ENCODE measurements around the gene CRAMP1.

CRAMP1 gene

DNA sequence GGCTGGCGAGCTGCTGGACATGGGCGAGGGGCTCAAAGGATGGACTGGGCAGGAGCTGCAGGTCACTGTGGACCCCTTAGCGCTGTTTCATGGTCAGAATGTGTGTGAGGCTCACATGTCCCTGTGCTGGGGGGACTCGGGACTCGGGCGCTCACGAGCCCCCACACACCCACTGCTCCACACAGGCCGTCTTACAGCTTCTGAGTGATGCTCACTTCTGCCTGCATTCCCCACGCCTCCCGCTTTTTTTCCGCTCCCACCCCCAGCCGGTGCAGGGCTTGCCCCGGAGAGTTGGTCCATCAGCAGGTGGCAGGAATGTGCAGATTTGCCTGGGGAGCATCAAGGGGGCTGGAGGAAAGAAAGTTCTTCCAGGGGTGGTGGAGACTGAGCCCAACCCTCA is 45.7 kb downstream of the CRAMP1 start:
- DNase-seq (ENCODE audit: low read depth), result no peak

DNA sequence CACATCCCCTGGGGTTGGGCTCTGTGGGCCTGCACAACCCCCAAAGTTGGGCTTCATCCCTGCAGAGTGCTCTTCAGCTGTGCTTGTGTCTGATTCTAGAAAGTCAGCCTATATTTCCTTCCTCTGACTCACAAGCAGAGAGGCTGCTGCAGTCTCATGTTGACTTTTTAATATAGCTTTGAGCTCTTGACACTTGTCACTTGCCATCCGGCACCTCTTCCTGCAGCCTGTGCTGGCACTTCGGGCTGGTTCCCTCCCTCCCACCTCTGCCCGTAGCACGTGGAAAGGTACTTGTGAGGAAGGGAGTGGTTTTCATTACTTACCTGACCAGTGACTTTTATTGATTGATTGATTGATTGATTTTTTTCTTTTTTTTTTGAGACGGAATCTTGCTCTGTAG is 46.9 kb downstream of the CRAMP1 start:
- DNase-seq (ENCODE audit: low read depth), result no peak

GRCh38 chr16:1661826-1662225 is 49.7 kb downstream of the CRAMP1 start:
- DNase-seq (ENCODE audit: low read depth), result no peak

DNA sequence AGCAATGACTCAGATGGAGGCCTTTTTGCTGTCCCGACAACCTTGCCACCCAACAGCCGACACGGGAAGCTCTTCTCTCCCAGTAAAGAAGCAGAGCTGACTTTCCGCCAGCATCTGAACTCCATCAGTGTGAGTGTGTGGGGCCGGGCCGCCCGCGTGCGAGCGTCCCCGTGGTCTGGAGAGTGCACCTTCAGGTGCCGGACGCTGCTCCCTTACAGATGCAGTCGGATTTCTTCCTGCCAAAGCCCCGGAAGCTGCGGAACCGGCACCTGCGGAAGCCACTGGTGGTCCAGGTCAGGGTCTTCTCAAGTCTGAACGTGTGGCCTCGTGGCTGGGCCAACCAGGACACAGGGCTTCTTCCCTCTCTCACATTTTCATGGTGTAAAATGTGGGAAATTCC is 50.4 kb downstream of the CRAMP1 start:
- no peak for DNase-seq (ENCODE audit: low read depth)

DNA sequence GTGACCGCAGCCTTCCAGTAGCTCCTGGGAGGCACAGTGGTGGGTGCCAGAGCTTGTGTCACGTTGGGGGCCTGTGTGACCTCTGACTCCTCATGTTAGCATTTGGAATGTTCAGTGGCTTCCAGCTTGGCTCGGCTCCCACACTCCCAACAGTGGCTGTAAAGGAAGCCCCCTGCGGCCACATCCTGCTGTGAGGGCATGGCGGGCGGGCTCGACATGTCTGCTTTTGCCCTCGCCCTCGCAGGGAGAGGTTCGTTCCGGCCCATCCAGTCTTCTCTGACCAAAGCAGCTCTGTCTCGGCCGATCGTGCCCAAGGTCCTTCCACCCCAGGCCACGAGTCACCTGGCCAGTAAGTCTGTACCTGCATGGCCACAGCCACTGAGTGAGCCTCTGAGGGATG is 53.7 kb downstream of the CRAMP1 start:
- DNase-seq (ENCODE audit: low read depth), result no peak

- no peak for DNase-seq (ENCODE audit: low read depth)
Observed at GRCh38 chr16:1666316-1666715, 54.2 kb downstream of the CRAMP1 start.

DNA sequence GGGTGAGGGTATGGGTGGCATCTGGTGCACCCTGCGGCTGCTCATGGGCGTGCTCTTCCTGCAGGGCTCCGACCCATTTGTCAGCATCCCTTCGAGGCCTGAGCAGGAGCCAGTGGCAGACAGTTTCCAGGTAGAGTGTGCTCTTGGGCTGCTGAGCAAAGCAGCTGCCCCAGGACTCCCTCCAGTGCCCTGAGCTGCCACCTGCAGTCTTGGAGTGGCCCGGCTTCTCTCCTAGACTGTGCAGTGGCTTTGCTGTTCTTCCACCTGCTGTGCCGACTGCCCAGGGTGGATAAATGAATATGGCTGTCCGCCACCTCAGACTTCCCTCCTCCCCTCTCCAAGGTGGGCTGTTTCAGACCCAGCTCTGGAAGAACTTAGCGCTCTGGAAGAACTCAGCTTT is 55.1 kb downstream of the CRAMP1 start:
- no peak for DNase-seq (ENCODE audit: low read depth)

DNA sequence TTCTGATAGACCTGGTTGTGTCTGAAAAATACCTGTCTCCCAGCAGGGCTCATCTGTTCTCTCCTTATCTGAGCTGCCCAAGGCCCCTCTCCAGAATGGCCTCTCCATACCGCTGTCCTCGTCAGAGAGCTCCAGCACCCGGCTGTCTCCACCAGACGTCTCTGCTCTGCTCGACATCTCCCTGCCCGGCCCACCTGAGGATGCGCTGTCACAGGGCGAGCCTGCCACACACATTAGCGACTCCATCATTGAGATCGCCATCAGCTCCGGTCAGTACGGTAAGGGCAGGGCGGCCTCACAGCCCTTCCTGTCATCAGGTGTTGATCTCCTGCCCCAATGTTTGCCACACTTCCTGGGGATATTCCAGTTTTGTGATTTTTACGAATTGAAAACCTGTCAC is 55.8 kb downstream of the CRAMP1 start:
- DNase-seq (ENCODE audit: low read depth), result no peak

DNA sequence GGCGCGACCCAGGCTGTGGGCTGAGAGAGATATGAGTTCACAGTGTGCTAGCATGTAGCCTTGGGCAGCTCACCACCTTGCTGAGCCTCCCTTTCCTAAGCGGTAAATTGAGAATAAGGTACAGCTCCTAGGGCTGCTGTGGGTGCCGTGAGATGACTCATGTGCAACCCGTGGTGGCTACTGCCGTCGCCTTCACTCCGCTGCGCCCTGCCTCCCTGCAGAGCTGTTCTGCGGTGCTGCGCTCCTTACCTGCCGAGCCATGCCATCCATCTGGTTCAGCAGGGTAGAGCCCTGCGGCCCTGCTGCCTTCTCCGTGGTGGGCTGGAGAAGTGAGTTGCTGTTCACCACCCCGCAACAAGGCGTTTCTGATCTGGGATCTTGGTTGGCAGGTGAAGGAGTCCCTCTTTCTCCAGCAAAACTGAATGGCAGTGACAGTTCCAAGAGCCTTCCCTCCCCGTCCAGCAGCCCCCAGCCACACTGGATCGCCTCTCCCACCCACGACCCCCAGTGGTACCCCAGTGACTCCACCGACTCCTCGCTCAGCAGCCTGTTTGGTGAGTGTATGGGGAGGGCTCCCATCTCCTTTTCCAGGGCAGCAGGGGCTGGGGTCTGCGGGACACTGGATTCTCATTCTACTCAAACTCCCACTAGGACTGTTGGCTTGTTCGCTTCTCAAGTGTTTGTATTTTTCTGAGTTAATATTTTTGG is 56.6 kb downstream of the CRAMP1 start:
- no peak for DNase-seq (ENCODE audit: low read depth)

- DNase-seq (ENCODE audit: low read depth), result no peak
Observed at GRCh38 chr16:1669698-1670097, 57.5 kb downstream of the CRAMP1 start.

DNA sequence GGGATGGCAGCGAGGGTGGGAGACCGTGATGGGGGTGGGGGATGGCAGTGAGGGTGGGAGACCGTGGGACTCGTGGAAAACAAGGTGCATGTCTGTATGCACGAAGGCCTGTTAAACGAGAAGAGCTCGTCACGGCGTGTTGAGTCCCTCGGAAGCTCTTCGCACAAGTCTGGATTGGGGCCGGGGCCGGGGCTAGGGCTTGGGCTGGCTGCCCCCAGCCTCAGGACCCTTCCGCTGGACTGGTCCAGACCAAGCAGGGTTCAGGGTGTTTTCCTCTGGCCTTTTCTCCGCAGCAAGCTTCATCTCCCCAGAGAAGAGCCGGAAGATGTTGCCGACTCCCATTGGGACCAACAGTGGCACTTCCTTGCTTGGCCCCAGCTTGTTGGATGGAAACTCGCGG is 58.2 kb downstream of the CRAMP1 start:
- DNase-seq (ENCODE audit: low read depth), result no peak

GRCh38 chr16:1670866-1671265 is 58.7 kb downstream of the CRAMP1 start:
- DNase-seq (ENCODE audit: low read depth), result no peak

- DNase-seq (ENCODE audit: low read depth), result no peak
Observed at GRCh38 chr16:1673424-1674151, 61.4 kb downstream of the CRAMP1 start.

GRCh38 chr16:1674306-1674705 is 62.1 kb downstream of the CRAMP1 start:
- DNase-seq (ENCODE audit: low read depth), result no peak

DNA sequence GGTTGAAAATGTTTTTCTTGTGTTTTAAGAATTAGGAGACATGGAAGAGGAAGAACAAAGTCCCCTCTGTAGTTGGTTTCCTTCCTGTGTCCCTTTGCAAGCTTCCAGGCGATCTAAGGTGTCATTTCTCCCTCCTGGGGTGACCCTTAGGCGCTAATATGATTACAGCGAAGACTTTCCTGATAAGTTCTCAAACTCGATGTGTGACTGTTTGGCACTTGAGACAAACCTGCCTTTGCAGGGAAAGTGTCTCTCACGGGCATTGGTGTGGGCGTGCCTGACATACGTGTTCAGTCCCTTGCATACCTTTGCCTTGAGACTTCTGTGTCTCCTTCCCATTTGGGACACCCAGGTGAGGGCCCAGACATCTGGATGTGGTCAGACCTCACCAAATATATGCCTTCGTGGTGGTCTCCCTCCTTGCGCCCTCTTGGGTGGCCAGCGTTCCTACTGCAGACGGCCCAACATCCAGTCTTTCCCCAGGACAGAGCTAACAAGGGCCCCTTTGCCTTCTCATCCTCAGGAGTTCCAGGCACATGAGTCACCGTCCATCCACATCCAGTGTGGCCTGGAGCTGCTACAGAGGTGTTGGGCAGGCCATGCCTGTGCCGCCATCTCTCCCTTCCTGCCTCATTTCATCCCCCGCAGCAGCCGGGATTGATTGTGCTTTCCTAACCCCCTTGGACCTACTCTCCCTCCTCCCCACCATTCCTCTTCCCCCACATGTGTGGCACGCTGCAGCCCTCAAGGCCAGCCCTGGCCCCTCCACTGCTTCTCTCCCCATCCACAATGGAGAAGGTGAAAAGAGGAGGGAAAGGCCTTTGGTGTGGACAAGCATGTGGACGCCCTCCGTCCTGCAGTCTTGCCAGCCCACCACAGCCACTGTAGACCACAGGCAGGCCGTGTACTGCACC is 62.8 kb downstream of the CRAMP1 start:
- no peak for DNase-seq (ENCODE audit: low read depth)

DNA sequence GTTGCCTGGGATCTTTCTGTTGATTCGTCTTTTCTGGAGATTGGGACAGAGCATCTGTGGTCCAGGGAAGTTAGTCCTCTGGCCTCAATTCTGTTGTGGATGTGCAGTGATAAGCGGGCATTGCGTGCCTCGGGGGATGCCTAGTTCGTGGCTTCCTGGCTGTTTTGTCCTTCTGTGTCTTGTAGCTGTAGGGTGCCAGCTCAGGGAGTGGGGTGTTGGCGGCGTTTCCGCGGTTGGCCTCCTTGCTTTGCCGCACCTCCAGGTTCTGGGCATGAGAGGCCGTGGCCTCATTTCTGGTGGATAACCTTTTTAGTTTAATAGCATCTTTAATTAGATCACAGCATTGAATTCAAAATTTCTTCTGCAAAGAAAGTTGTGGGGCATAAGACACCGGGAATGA is 64.5 kb downstream of the CRAMP1 start:
- no peak for DNase-seq (ENCODE audit: low read depth)

DNA sequence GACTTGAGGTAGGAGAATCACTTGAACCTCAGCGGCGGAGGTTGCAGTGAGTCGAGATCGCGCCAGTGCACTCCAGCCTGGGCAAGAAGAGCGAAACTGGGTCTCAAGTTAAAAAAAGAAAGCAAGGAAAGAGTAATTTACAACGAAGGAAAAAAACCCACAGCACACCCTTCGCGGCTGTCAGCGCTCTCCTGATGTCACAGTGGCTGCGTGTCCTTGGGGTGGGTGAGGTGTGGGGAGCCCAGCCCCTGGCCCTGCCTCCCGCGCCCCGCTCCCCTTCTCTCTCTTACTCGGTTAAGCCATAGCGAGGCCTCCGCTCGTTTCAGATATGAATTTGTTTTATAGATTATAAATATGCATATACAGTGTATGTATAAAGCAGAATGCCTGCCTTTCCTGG is 65.2 kb downstream of the CRAMP1 start:
- no peak for DNase-seq (ENCODE audit: low read depth)

GRCh38 chr16:1677942-1678499 is 65.9 kb downstream of the CRAMP1 start, which contains the start of gene JPT2:
Gene JPT2, plus strand, starts transcription at chr16:1678279. Its CDS starts 34 bp downstream, at chr16:1678313.
- peak; percentile 89 for DNase-seq (ENCODE audit: low read depth)

- DNase-seq (ENCODE audit: low read depth), result peak; percentile 20
Observed at GRCh38 chr16:1678500-1679098, 66.4 kb downstream of the CRAMP1 start.

- DNase-seq (ENCODE audit: low read depth), result no peak
Observed at GRCh38 chr16:1680361-1680760, 68.2 kb downstream of the CRAMP1 start.

- DNase-seq (ENCODE audit: low read depth), result no peak
Observed at GRCh38 chr16:1681032-1681431, 68.9 kb downstream of the CRAMP1 start.
